Midbrain (tissue), 1 donor: ENCODE data around the gene SLC25A39.
"Not testable (repeated sequence)": the region's sequence is repeated elsewhere in the genome, so short reads cannot be mapped to it uniquely, and the experiment has no call there.

Experiments used
- DNase-seq: peaks from one replicate; lab custom pipeline; 2025; lab: John Stamatoyannopoulos, UW

SLC25A39 gene

GRCh38 chr17:44353672-44354331, 29.2 kb upstream of the SLC25A39 start:
- no peak for DNase-seq

DNA sequence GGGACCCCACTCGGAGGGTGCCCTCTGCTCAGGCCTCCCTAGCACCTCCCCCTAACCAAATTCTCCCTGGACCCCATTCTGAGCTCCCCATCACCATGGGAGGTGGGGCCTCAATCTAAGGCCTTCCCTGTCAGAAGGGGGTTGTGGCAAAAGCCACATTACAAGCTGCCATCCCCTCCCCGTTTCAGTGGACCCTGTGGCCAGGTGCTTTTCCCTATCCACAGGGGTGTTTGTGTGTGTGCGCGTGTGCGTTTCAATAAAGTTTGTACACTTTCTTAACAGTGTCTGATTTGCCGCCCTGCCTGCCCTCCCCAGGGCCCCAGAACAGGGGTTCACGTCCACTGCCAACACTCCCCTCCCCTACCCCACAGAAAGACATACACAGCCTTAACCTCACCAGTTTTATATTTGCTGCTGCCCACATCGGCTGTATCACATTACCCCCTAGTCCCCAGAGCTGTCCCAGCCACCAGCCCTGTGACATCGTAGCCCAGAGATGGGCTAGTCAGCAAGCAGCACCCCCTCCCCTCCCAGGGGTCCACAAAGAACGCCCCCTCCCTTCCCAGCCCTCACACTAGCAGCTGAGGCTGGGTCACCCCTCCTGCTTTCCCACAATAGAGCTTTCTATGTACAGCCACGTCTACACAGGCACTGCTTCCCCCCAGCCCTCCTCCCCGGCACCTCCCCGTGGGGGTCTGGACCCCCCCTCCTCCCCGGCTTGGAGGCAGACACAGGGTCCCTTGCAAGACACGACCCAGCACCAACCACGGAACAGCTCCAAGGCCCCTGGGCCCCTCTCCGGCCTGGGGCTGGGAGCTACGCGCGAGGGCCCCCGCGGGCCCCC, 28.4 kb upstream of the SLC25A39 start:
- no peak for DNase-seq

- no peak for DNase-seq
These were observed 27.6 kb upstream of the SLC25A39 start for GRCh38 chr17:44351961-44352827.

- DNase-seq, result no peak
These were observed 26.8 kb upstream of the SLC25A39 start for GRCh38 chr17:44351464-44351863.

DNA sequence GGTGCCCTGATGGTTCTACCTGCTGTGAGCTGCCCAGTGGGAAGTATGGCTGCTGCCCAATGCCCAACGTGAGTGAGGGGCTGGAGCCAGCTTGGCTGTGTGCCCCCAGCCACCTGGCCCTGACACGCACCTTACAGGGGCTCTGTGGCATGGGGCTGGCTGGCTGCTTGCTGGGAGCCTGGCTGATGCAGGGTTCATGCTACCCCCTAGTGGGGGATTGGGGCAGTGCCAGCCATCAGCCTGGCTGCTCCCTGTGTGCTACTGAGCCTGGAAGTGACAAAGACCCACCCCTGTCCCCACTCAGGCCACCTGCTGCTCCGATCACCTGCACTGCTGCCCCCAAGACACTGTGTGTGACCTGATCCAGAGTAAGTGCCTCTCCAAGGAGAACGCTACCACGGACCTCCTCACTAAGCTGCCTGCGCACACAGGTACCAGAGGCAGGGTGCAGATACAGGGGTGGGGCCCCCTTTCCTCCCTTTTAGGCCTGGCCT, 26.2 kb upstream of the SLC25A39 start:
- peak; percentile 62 for DNase-seq

GRCh38 chr17:44349553-44350070, 25.0 kb upstream of the SLC25A39 start:
- no peak for DNase-seq

GRCh38 chr17:44348988-44349364, 24.4 kb upstream of the SLC25A39 start:
- no peak for DNase-seq

GRCh38 chr17:44348234-44348987, 23.8 kb upstream of the SLC25A39 start:
- DNase-seq, result peak; percentile 48

GRCh38 chr17:44347206-44348055, 22.8 kb upstream of the SLC25A39 start:
- DNase-seq, result not testable (repeated sequence)

DNA sequence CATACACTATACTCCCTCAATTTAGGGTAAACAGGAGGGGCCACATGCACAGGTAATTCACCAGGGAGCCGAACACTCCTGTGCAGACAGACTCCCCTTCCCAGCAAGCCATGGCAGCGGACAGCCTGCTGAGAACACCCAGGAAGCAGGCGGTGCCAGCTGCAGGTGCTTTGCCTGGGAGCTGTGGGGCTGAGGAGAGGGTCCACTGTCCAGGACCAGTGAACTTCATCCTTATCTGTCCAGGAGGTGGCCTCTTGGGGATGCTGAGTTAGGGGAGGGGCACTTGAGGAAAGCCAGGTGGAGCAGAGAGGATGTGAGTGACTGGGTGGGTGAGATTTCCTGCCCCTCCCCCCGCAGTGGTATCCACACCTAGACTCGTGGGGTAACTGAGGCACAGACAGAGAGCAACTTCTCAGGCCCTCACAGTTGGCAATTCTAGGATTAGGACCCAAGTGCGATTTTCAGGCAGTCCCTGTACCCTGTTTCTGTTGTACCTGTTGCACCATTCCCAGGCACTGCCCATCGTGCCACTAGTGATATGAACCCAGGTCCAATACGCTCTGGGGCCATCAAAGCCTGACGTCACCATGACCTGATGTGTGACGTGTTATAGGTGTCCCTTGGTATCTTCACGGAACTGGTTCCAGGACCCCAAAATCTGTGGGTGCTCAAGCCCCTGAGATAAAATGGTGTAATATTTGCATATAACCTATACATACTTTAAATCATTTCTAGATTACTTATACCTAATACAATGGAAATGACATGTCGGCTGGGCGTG, 21.6 kb upstream of the SLC25A39 start:
- DNase-seq, result no peak

- DNase-seq, result peak; percentile 64
These were observed 20.9 kb upstream of the SLC25A39 start for GRCh38 chr17:44345454-44346026.

DNA sequence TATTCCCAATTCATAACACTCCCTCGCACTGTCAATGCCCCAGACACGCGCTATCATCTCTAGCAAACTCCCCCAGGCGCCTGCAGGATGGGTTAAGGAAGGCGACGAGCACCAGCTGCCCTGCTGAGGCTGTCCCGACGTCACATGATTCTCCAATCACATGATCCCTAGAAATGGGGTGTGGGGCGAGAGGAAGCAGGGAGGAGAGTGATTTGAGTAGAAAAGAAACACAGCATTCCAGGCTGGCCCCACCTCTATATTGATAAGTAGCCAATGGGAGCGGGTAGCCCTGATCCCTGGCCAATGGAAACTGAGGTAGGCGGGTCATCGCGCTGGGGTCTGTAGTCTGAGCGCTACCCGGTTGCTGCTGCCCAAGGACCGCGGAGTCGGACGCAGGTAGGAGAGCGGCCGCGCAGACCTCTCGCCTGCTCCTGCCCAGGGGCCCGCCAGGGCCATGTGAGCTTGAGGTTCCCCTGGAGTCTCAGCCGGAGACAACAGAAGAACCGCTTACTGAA, 20.4 kb upstream of the SLC25A39 start, which contains the start of gene GRN:
TSS of gene GRN (plus strand) at position 364 of the 515 bp plus-strand sequence. CDS start 3,863 bp downstream, outside the sequence.
- DNase-seq, result peak; percentile 99

DNA sequence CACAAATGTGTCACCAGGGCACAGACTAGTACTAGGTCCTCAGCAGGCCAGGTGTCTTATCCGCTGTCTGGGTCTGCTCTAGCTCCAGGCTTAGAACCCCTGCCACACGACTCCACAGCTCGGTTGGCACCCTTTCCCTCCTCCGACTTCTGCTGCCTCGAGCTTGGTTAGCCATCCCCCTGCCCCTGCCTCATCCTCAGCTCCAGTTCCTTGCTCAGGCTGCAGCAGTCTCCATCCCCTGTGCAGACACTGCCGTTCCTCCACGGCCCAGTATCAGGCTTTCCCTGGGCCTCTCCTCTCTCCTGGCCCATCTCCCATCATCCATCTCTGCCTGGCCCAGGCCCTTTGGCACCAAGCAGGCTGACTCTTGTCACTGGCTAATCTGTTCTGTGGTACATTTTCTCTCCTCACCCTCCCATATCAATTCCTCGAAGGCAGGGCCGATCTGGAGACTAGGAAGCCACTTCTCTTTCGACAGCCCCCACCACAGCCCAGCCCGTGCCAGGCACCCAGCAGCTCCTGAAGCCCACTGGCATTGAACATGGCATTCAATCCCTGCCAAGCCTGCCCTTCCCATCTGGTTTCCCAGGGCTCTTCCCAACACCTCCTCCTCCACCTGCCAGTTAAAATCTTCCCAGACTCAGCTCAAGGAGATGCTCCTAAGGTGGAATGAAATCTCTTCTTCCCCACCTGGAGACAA, 19.0 kb upstream of the SLC25A39 start:
- DNase-seq, result no peak

DNA sequence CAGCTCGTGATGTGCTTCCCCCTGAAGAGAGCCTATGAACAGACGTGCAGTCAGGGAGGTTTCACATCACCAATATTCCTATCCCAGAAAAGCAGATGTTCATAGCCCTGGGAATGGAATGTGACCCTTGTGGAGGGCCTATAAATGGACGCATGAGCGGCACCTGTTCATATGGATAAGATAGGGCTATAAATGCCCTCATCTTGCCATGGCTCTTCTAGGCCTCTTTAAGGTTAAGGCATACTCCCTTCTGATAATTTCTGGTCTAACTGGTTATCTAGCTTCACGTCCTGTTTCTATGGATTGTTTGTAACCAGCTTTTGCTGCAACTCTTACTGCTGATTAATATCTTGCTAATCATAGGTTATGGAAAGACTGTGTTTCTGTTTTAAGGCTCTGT, 15.9 kb upstream of the SLC25A39 start:
- DNase-seq, result not testable (repeated sequence)

GRCh38 chr17:44338702-44339101, 14.1 kb upstream of the SLC25A39 start:
- DNase-seq, result no peak

DNA sequence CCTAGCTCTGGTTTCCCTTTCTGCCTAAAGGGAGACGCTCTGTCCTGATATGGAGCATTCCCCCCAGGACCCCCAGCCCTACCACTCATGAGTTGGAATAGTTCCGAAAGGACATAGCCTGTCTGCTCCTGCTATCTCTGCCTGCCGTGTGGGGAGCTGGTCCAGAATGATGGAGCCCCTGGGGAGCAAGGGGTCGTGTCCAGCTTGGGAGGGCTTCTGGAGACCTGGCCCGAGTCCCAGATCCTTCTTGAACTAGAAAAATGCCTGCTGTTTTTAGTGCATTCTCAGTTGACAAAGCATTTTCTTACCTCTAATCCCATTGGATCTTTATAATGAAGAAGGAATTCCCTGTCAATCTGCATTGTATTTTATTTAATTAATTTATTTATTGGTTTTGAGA, 11.3 kb upstream of the SLC25A39 start:
- DNase-seq, result no peak

- no peak for DNase-seq
These were observed 10.9 kb upstream of the SLC25A39 start for GRCh38 chr17:44335564-44335963.

DNA sequence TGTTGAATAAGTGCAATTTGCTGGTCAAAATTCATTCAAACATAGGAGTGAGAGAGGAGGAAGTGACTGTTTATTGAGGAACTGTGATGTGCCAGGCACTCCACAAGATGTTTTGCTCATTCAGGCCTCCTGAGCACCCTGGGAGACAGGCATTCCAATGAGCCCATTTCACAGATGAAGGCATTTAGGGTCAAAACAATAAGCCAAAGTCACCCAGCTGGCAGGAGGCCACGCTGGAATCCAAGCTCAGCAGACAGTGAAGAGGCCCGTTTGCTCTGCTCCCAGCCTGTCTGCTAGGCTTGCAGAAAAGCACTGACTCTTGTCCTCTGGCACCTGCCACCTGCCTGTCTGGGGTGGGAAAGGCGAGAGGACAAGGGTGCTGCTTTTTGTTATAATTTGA, 10.1 kb upstream of the SLC25A39 start:
- no peak for DNase-seq
